ENCODE results near the gene SDHA. TPM values are rescaled to one million over a fixed set of nuclear protein-coding genes. Genes with fewer than 3 reads are reported as not detected.
"Not testable (repeated sequence)": the region's sequence is repeated elsewhere in the genome, so short reads cannot be mapped to it uniquely, and the experiment has no call there.

SDHA gene
- total RNA-seq (2012; rRNA removed), result 82.1 and 90.5 TPM in 2 replicates

DNA sequence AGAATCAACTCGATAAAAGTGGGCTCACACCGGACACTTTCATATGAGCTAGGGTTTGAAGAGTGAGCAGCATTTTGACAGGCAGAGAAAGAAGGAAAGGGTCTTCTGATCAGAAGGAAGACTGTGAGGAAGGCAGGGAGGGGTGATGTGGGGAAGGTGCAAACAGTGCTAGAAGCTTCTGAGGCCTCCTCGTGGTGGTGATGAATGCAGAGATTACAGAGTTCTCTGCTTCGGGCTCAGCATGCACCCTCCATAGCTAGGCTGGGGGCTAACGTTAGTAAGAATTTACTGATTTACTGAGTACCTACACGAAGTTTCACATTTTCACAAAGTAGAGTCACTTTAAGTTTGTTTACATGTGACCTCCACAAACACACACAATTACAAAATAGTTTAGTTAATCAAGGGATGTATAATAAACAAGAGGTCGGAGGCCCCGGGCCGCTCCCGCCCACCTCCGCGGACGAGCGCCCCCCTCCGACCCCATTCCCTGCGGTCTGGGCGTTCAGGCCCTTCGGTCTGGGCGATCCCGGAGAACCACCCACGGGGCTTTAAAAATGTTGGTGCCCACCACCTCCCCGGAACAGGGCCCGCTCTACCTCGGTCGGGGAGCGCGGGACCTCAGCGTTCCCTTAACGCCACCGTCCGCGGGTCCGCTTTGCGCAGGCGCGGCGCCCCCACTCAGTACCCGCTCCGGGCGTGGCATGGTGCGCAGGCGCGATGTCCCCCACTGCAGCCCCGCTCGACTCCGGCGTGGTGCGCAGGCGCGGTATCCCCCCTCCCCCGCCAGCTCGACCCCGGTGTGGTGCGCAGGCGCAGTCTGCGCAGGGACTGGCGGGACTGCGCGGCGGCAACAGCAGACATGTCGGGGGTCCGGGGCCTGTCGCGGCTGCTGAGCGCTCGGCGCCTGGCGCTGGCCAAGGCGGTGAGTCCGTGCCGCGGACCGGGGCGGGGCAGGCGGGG lies at the start of gene SDHA, which contains the start of gene CCDC127:
TSS of gene SDHA (plus strand) at position 827 of the 963 bp plus-strand sequence. CDS start at position 863, 36 bp downstream.
TSS of gene CCDC127 (minus strand) at position 660 of the 963 bp plus-strand sequence. CDS start 1,304 bp downstream, outside the sequence.
- peak within 1 kb of the TSS; percentile 96 for H3K4me2 ChIP-seq (ENCODE audit: low read length)
- H3K9me3 ChIP-seq (replicated peaks; ENCODE audit: low read length); H3K27me3 ChIP-seq (ENCODE audit: control insufficient read depth, insufficient read depth, low read length): not testable (repeated sequence)
- H3K9ac ChIP-seq (ENCODE audit: low read depth, low read length), result peak within 1 kb of the TSS; percentile 91
- H3K36me3 ChIP-seq (ENCODE audit: insufficient read depth, low read length), result peaks cover 10% of the 10 kb centered on the region
- H3K4me3 ChIP-seq (ENCODE audit: low read length), result peak within 1 kb of the TSS; percentile 83
- H3K4me1 ChIP-seq (ENCODE audit: control insufficient read depth, insufficient read depth, low read length), result peaks cover 25% of the 10 kb centered on the region

DNA sequence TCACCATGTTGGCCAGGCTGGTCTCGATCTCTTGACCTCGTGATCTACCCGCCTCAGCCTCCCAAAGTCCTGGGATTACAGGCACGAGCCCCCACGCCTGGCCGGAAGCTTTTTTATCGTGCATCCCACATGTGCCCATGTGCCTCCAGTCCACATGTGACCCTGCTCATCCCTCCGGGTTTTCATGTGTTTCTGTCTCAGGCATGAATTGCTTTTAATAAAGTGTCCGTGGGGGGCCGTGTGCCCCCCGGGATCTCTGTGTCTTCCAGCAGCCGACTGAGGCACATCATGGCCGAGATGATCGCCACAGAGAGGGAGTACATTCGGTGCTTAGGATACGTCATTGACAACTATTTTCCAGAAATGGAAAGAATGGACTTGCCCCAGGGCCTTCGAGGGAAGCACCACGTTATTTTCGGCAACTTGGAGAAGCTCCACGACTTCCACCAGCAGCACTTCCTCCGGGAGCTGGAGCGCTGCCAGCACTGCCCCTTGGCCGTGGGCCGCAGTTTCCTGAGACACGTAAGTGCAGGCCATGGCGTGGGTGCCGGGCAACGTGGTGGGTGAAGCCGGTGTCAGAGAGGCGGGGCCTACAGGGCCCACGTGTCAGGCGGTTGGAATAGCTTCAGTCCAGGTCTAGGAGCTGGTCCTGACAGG lies 48.9 kb upstream of the SDHA start:
- H3K27me3 ChIP-seq (ENCODE audit: control insufficient read depth, insufficient read depth, low read length), result peaks cover 32% of the 10 kb centered on the region
- H3K9me3 ChIP-seq (replicated peaks; ENCODE audit: low read length), result no peaks in the 10 kb centered on the region
- no peak overlapping the region for H3K9ac ChIP-seq (ENCODE audit: low read depth, low read length)
- no peak overlapping the region for H3K4me2 ChIP-seq (ENCODE audit: low read length)
- peaks cover 24% of the 10 kb centered on the region for H3K4me1 ChIP-seq (ENCODE audit: control insufficient read depth, insufficient read depth, low read length)
- no peak overlapping the region for H3K4me3 ChIP-seq (ENCODE audit: low read length)
- H3K36me3 ChIP-seq (ENCODE audit: insufficient read depth, low read length), result no peaks in the 10 kb centered on the region

DNA sequence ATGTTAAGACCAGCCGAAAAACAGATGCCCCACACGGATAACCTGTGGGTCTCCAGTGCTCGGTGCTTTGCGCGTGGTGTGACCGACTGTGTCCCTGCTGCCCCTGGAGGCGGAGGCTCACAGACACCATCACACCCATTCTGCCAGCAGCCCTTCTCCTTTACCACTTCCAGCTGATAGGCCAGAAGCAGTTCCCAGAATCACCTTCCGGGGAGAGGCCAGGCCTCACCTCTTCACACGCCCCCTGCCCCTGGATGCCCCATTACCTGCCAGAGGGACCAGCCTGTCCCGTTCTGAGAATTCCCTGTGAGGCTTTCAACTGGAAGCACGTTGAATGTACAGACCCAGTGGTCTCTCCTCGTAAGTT lies 48.4 kb upstream of the SDHA start:
- H3K36me3 ChIP-seq (ENCODE audit: insufficient read depth, low read length), result no peaks in the 10 kb centered on the region
- no peaks in the 10 kb centered on the region for H3K9me3 ChIP-seq (replicated peaks; ENCODE audit: low read length)
- H3K27me3 ChIP-seq (ENCODE audit: control insufficient read depth, insufficient read depth, low read length), result peaks cover 33% of the 10 kb centered on the region
- H3K4me3 ChIP-seq (ENCODE audit: low read length), result no peak overlapping the region
- H3K4me1 ChIP-seq (ENCODE audit: control insufficient read depth, insufficient read depth, low read length), result peaks cover 24% of the 10 kb centered on the region
- no peak overlapping the region for H3K4me2 ChIP-seq (ENCODE audit: low read length)
- H3K9ac ChIP-seq (ENCODE audit: low read depth, low read length), result no peak overlapping the region

GRCh38 chr5:170971-171800 lies 46.9 kb upstream of the SDHA start:
- H3K4me1 ChIP-seq (ENCODE audit: control insufficient read depth, insufficient read depth, low read length), result peaks cover 24% of the 10 kb centered on the region
- H3K4me2 ChIP-seq (ENCODE audit: low read length), result no peak overlapping the region
- H3K9ac ChIP-seq (ENCODE audit: low read depth, low read length), result no peak overlapping the region
- H3K27me3 ChIP-seq (ENCODE audit: control insufficient read depth, insufficient read depth, low read length), result peaks cover 38% of the 10 kb centered on the region
- H3K9me3 ChIP-seq (replicated peaks; ENCODE audit: low read length), result no peaks in the 10 kb centered on the region
- H3K36me3 ChIP-seq (ENCODE audit: insufficient read depth, low read length), result no peaks in the 10 kb centered on the region
- no peak overlapping the region for H3K4me3 ChIP-seq (ENCODE audit: low read length)

- H3K9me3 ChIP-seq (replicated peaks; ENCODE audit: low read length), result no peaks in the 10 kb centered on the region
- H3K4me2 ChIP-seq (ENCODE audit: low read length), result no peak overlapping the region
- no peak overlapping the region for H3K9ac ChIP-seq (ENCODE audit: low read depth, low read length)
- H3K4me3 ChIP-seq (ENCODE audit: low read length), result no peak overlapping the region
- no peaks in the 10 kb centered on the region for H3K36me3 ChIP-seq (ENCODE audit: insufficient read depth, low read length)
- H3K4me1 ChIP-seq (ENCODE audit: control insufficient read depth, insufficient read depth, low read length), result peaks cover 24% of the 10 kb centered on the region
- H3K27me3 ChIP-seq (ENCODE audit: control insufficient read depth, insufficient read depth, low read length), result peaks cover 45% of the 10 kb centered on the region
These were observed 46.3 kb upstream of the SDHA start for GRCh38 chr5:171801-172331.

DNA sequence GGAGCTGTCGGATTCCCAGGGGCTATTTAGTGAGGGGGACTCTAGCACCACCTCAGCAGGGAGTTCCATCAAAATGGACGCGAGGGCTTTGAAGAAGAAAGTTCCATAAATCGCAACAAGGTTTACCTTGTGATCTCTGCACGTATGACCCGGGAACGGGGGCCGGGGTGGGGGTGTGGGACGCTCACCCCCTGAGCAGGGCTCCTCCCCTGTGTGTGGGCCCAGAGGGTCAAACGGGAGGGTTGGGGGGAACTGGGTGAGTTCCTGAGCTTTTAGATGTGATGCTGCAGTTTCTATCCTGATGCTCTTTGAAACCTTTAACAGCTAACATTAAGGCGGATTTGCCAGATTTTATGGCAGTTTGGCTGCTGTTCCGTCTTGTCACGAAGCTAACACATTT lies 45.7 kb upstream of the SDHA start:
- Histone ChIP-seq H3K27me3 (ENCODE audit: control insufficient read depth, insufficient read depth, low read length) (peaks cover 45% of the 10 kb centered on the region), H3K9ac (ENCODE audit: low read depth, low read length) (no peak overlapping the region), H3K4me1 (ENCODE audit: control insufficient read depth, insufficient read depth, low read length) (peaks cover 24% of the 10 kb centered on the region), H3K9me3 (replicated peaks; ENCODE audit: low read length) (no peaks in the 10 kb centered on the region), H3K36me3 (ENCODE audit: insufficient read depth, low read length) (no peaks in the 10 kb centered on the region), H3K4me2 (ENCODE audit: low read length) (no peak overlapping the region), H3K4me3 (ENCODE audit: low read length) (no peak overlapping the region)

DNA sequence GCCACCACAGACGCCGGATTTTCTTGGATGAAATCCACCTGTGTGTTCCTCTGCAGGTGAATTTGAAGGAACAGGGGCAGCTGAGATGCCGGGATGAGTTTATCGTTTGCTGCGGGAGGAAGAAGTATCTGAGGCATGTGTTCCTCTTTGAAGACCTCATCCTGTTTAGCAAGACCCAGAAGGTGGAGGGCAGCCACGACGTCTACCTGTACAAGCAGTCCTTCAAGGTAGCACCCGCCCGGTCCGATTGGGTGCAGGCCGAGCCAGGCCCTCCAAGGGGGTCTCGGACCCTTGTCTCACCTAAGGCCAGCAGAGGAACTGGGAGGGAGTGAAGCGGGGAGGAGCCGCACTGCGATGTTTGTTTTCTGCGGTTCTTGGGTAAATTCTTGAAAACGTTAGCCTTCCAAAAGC lies 45.3 kb upstream of the SDHA start:
- no peak overlapping the region for H3K4me2 ChIP-seq (ENCODE audit: low read length)
- H3K9me3 ChIP-seq (replicated peaks; ENCODE audit: low read length), result no peaks in the 10 kb centered on the region
- H3K9ac ChIP-seq (ENCODE audit: low read depth, low read length), result no peak overlapping the region
- H3K4me3 ChIP-seq (ENCODE audit: low read length), result no peak overlapping the region
- H3K36me3 ChIP-seq (ENCODE audit: insufficient read depth, low read length), result no peaks in the 10 kb centered on the region
- H3K27me3 ChIP-seq (ENCODE audit: control insufficient read depth, insufficient read depth, low read length), result peaks cover 49% of the 10 kb centered on the region
- H3K4me1 ChIP-seq (ENCODE audit: control insufficient read depth, insufficient read depth, low read length), result peaks cover 22% of the 10 kb centered on the region

- peaks cover 15% of the 10 kb centered on the region for H3K4me1 ChIP-seq (ENCODE audit: control insufficient read depth, insufficient read depth, low read length)
- H3K4me2 ChIP-seq (ENCODE audit: low read length), result no peak overlapping the region
- H3K4me3 ChIP-seq (ENCODE audit: low read length), result no peak overlapping the region
- no peak overlapping the region for H3K9ac ChIP-seq (ENCODE audit: low read depth, low read length)
- no peaks in the 10 kb centered on the region for H3K9me3 ChIP-seq (replicated peaks; ENCODE audit: low read length)
- peaks cover 57% of the 10 kb centered on the region for H3K27me3 ChIP-seq (ENCODE audit: control insufficient read depth, insufficient read depth, low read length)
- no peaks in the 10 kb centered on the region for H3K36me3 ChIP-seq (ENCODE audit: insufficient read depth, low read length)
These were observed 44.5 kb upstream of the SDHA start for GRCh38 chr5:173392-174290.

DNA sequence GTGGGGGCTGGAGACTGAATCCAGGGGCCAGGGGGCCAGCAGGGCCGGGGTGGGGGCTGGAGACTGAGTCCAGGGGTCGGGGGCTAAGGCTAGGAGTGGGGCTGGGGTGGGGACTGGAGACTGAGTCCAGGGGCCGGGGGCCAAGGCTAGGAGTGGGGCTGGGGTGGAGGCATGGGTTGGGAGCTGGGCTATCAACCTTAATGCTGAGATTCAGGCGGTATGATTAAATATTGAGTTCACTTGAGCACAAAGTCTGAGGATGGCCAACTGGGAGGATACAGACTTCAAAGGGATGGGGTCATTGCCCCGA lies 43.9 kb upstream of the SDHA start:
- H3K9ac ChIP-seq (ENCODE audit: low read depth, low read length), result no peak overlapping the region
- H3K4me2 ChIP-seq (ENCODE audit: low read length), result no peak overlapping the region
- H3K4me3 ChIP-seq (ENCODE audit: low read length), result no peak overlapping the region
- peaks cover 9% of the 10 kb centered on the region for H3K4me1 ChIP-seq (ENCODE audit: control insufficient read depth, insufficient read depth, low read length)
- H3K36me3 ChIP-seq (ENCODE audit: insufficient read depth, low read length), result no peaks in the 10 kb centered on the region
- H3K9me3 ChIP-seq (replicated peaks; ENCODE audit: low read length), result no peaks in the 10 kb centered on the region
- H3K27me3 ChIP-seq (ENCODE audit: control insufficient read depth, insufficient read depth, low read length), result peaks cover 63% of the 10 kb centered on the region

- no peak overlapping the region for H3K4me3 ChIP-seq (ENCODE audit: low read length)
- H3K4me2 ChIP-seq (ENCODE audit: low read length), result no peak overlapping the region
- H3K36me3 ChIP-seq (ENCODE audit: insufficient read depth, low read length), result no peaks in the 10 kb centered on the region
- no peak overlapping the region for H3K9ac ChIP-seq (ENCODE audit: low read depth, low read length)
- no peaks in the 10 kb centered on the region for H3K9me3 ChIP-seq (replicated peaks; ENCODE audit: low read length)
- peaks cover 4% of the 10 kb centered on the region for H3K4me1 ChIP-seq (ENCODE audit: control insufficient read depth, insufficient read depth, low read length)
- peaks cover 70% of the 10 kb centered on the region for H3K27me3 ChIP-seq (ENCODE audit: control insufficient read depth, insufficient read depth, low read length)
These were observed 43.1 kb upstream of the SDHA start for GRCh38 chr5:174876-175465.
